ENCODE measurements around the gene TRIM21.

GRCh38 chr11:4436411-4436810, 42.9 kb upstream of the TRIM21 start:
- no peak for TF ChIP-seq POLR2AphosphoS5 (IDR thresholded peaks at IDR 0.05; ENCODE audit: borderline replicate concordance, low read depth, low read length)
- no peak for TF ChIP-seq EZH2 (IDR thresholded peaks at IDR 0.05)
- TF ChIP-seq FOXP2 (optimal IDR thresholded peaks at IDR 0.05; ENCODE audit: control extremely low read depth, extremely low read length, insufficient read depth): no peak
